Stimulated activated CD8-positive, alpha-beta memory T cell treated with anti-CD3 and anti-CD28 coated beads, Interleukin-15, amount 100 ng/mL, for 1 hour (primary cell): ENCODE results near the gene TMEM229B.

ENCODE experiments used
- DNase-seq: peaks from one replicate; pipeline ENCODE4 v3.0.0-alpha.2; 2020; ENCODE audit warnings: low read depth

Gene TMEM229B

GRCh38 chr14:67514650-67515385 is 26.3 kb upstream of the TMEM229B start:
- DNase-seq, result no peak

GRCh38 chr14:67514203-67514607 is 25.7 kb upstream of the TMEM229B start:
- DNase-seq, result no peak

- no peak for DNase-seq
These were observed 25.1 kb upstream of the TMEM229B start for GRCh38 chr14:67513631-67514108.

GRCh38 chr14:67512463-67513310 is 24.2 kb upstream of the TMEM229B start:
- no peak for DNase-seq

- no peak for DNase-seq
These were observed 22.3 kb upstream of the TMEM229B start for GRCh38 chr14:67510836-67511235.

- no peak for DNase-seq
These were observed 21.6 kb upstream of the TMEM229B start for GRCh38 chr14:67510121-67510520.

- DNase-seq, result no peak
These were observed 20.4 kb upstream of the TMEM229B start for GRCh38 chr14:67508956-67509355.

- DNase-seq, result no peak
These were observed 16.7 kb upstream of the TMEM229B start for GRCh38 chr14:67505254-67505653.

- no peak for DNase-seq
These were observed 14.8 kb upstream of the TMEM229B start for GRCh38 chr14:67503331-67503730.

GRCh38 chr14:67502867-67503266 is 14.3 kb upstream of the TMEM229B start:
- DNase-seq, result no peak

- DNase-seq, result no peak
These were observed 13.1 kb upstream of the TMEM229B start for GRCh38 chr14:67501670-67502069.

GRCh38 chr14:67500981-67501380 is 12.5 kb upstream of the TMEM229B start:
- DNase-seq, result no peak

GRCh38 chr14:67497716-67498115 is 9.2 kb upstream of the TMEM229B start:
- DNase-seq, result no peak

GRCh38 chr14:67497216-67497615 is 8.7 kb upstream of the TMEM229B start:
- no peak for DNase-seq

- no peak for DNase-seq
These were observed 7.3 kb upstream of the TMEM229B start for GRCh38 chr14:67495827-67496226.

GRCh38 chr14:67493092-67493717 is 4.7 kb upstream of the TMEM229B start:
- no peak for DNase-seq

GRCh38 chr14:67492538-67492937 is 4.0 kb upstream of the TMEM229B start:
- DNase-seq, result no peak

GRCh38 chr14:67491741-67492507 is 3.4 kb upstream of the TMEM229B start:
- DNase-seq, result no peak

- DNase-seq, result no peak
These were observed 2.8 kb upstream of the TMEM229B start for GRCh38 chr14:67491285-67491684.

GRCh38 chr14:67490196-67490595 is 1.7 kb upstream of the TMEM229B start:
- no peak for DNase-seq

GRCh38 chr14:67487332-67487731 is 1.2 kb downstream of the TMEM229B start:
- no peak for DNase-seq

GRCh38 chr14:67486890-67487289 is 1.6 kb downstream of the TMEM229B start:
- no peak for DNase-seq
